Stimulated activated CD8-positive, alpha-beta memory T cell treated with anti-CD3 and anti-CD28 coated beads, Interleukin-4, amount 100 ng/mL, for 1 hour (primary cell): ENCODE data around the gene CHRM1.

Experiments used
- DNase-seq, 2 donors: peaks; one replicate each; pipeline ENCODE4 v3.0.0-alpha.2; 2020; ENCODE audit warnings: low read depth in 2 of 2, low spot score in 1 of 2

Gene CHRM1

DNA sequence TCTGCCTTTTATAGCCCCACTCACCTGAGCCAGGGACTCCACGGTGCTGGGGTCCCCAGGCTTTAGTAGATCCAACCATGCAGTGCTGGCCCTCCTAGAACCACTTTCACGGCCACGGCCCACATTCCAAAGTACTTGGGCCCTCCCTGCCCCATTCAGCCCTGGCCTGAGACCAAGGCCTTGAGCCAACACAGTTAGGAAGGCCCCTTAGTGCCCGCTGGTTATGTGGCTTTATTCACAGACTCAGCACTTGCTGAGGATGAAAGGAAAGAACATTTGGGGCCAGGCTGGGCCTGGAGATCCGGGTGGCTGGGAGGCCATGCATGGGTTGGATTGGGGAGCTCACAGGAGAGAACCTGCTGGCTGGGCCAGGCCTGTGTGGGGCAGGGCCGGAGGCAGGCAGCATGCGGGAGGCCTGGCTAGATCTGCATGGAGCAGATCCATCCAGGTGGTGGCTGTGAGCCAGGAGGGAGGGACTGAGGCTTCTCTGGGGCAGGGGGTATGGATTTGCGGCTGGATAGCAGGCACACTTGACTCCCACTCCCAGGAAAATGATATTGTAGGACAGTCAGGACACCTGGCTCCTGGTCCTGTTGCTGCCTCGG is 12.6 kb downstream of the CHRM1 start:
- DNase-seq = no peak

DNA sequence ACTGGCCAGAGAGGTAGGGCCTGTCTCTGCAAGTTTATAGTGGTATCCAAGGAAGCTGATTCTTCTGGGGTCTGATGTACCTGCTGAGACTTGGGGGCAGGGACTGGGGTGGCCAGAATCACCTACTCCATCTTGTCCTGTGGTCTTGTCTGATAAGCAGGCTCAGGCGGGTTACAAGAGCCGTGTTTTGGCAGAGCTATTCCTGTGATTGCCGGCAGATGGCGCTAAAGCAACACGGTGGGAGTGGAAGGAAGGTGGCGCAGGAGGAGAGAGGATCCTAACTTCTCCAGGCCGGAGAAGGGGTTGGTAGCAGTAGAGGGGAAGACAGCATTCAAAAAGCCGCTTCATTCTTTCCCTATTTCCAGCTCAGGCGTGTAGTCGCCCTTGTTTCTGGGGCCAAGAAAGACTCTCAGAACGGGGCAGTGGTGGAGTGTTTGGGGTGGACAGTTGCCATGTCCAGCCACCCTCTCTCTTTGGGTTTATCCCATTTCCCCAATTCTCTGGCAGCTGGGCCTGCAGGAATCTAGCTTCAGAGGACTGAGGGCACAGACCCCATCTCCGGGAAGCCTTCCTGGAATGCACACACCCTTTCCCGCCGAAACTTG is 15.1 kb downstream of the CHRM1 start:
- DNase-seq = peak; percentile 51 to 62

DNA sequence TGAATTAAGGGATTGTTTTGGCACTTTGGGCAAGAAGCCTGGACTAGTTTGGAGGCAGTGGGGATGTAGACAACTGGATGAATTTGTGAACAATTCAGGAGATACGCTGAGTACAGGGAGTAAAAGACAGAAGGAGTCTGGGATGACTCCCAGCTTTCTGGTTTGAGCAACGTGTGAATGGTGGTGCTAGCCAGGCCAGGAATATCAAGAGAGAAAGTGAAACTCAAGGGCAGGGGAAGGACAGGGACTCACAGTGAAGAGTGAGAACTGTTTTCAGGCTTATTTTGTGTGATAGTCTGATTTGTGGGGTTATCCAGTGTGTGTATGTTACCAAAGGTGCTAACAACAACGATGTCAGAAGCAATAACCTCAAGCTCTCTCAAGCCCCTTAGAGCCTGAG is 15.9 kb downstream of the CHRM1 start:
- DNase-seq = no peak

DNA sequence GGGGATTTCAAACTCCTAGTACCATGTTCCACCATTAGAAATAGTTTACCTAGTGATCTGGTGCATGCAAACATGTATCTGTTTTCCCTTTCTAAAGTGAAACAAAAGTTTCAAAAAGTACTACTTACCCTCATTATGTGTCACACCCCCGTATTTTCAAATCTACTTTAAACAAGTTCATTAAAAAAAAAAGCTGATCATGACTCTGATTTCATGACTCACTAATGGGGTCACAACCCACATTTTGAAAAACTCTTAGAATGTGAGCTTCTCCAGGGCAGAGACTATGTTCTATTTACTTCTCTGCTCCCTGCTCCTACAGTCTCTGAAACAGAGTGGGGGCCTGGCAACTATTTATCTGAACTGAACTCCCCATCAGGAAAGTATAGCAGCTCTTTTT is 18.2 kb downstream of the CHRM1 start:
- DNase-seq = no peak

DNA sequence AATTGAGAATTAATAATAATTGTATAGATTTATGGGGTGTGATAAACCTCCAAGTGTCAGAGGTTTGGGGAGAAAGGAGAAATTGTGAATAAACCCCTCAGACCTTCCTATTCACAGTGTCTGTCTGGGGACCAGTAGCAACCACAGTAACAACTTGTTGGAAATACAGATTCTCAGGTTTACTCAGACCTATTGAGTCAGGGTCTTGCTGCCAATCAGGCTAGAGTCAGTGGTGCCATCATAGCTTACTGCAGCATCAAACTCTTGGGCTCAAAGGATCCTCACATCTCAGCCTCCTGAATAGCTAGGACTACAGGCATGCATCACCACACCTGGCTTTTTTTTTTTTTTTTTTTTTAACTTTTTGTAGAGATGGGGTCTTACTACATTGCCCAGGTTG is 23.1 kb downstream of the CHRM1 start:
- no peak for DNase-seq

DNA sequence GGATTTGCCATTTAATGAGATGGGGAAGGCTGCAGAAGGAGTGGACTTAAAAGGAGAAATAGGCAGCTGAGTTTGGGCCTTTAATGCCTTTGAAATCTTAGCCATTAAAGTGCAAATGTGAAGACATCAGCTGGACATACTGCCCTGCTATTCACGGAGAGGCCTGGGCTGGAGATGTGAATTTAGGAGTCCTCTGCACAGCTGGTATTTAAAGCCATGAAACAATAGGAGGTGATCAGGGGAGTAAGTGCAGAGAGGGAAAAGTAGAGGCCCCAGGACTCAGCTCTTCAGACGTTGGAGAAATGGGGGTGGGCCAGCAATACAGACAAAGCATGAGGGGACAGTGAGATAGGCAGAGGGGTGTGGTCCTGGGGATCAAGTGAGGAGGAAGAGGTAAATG is 23.9 kb downstream of the CHRM1 start:
- no peak for DNase-seq

DNA sequence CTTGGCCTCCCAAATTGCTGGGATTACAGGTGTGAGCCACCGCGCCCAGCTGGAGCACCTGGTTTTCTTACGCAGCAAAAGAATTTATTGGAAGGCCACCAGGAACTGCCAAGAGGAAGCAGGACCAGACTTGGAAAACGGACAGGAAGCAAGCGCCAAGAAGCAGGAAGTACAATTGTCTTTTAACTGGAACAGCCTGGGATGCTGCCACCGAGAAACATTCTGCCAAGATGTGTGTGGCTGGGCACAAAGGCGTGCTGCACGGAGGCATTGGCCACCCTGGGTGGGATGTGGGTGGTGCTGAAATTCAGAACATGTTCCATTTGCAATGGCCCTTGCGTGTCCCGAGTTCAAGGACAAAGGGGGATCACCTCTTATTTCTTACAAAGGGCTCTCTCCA is 25.1 kb downstream of the CHRM1 start:
- no peak for DNase-seq

DNA sequence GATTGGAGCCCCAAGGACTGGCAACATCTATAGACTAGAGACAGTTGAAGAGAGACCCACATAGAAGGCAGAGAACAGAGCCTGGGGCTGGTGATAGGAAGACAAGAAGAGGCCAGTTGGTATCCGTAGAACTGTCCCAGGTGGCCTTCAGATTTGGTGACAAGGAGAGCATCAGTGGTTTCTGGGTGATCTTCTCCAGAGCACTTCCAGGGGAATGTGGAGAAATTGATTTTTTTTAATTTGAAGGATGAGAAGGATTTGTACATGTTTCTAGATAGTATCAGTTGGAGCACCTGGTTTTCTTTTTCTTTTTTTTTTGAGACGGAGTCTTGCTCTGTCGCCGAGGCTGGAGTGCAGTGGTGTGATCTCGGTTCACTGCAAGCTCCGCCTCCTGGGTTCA is 25.7 kb downstream of the CHRM1 start:
- no peak for DNase-seq

DNA sequence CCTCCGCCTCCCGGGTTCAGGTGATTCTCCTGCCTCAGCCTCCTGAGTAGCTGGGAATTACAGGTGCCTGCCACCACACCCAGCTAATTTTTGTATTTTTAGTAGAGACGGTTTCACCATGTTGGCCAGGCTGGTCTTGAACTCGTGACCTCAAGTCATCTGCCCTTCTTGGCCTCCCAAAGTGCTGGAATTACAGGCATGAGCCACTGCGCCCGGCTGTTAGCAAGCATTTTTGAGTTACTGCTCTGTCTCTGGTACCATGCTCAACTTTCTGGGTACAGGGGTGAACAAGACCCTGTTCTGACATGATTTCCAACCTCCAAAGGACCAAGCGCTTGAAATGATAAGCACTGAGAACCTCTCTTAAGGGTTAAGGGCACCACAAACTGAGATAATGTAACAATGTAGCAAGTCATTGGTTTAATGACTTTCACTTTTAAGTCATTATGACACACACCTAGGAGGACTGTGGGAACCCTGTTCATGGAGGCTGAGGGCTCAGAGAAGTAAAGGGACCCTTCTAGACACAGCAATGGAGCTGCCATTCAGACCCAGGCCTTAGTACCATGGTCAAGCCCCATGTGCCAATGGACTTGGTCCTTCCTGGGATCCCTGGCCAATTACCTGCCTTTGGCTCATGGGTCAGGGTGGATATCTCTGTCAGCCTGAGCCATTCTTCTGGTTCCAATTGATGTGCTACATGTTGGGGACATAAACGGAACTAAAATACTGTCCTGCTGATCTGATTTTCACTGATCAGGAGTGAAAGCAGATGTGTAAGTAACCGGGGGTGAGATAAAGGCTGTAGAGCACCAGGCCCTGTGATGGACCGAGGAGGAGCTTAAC is 28.9 kb downstream of the CHRM1 start:
- no peak for DNase-seq

DNA sequence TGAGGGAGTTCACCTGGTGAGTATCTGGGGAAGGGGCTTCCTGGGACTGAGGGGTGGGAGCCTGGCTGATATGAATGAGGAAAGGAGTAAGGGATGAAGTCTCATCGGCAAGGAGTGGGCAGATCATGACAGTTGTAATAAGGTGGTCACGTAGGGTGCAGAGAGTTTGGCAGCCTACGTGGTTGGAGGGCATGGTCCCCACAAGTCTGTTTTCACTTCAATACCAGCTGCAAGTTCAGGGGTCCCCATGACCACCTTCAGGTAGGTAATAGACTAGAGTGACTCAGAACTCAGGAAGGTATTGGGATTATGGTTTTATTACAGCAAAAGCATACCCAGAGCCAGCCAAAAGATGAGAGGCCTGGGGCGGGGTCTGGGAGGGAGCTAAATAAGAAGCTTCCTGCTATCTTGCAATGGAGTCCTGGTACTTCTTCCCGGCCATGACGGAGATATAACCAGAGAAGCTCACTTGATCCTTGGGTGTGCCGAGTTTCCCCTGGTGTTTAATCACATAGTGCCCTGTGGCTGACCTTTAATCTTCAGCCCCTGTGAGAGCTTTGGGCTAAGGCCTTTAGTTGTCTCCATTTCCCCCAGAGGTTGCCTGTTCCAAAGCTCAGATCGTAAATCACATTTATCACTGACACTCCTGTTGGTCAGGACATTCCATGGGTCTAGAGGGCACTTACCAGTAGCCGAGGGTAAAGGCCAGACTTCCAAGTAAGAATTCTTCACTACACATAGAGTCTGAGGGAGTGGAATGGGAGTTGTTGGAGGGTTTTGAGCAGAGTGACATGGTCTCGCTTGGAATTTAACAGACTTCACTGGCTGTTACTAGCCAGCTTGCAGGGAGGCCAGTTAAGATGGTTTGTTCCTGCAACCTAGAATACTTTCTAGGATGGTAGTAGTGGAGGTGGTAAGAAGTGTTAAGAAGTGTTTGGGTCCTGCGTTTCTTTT is 31.4 kb downstream of the CHRM1 start:
- DNase-seq = no peak

DNA sequence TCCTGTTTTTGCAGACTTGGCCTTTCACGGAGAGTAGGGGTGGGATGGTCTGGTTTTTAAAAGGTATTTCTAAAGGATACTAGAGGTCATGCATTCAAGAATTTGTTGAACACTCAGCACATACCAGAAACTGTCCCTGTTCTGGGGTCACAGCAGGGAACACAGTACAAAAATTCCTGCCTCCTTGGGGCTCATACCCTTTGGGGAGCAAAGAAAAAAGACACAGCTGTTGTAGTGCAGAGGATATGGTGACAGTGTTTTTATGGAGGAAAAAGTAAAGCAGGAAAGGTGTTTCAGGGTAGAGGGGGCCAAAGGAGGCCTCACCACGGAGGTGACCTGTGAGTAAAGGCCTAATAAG is 32.1 kb downstream of the CHRM1 start:
- no peak for DNase-seq

DNA sequence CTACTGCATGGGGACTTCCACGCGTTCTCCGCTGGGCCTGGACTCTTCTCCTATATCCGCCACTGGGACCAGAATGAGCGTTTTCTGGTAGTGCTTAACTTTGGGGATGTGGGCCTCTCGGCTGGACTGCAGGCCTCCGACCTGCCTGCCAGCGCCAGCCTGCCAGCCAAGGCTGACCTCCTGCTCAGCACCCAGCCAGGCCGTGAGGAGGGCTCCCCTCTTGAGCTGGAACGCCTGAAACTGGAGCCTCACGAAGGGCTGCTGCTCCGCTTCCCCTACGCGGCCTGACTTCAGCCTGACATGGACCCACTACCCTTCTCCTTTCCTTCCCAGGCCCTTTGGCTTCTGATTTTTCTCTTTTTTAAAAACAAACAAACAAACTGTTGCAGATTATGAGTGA is 32.8 kb downstream of the CHRM1 start:
- no peak for DNase-seq

DNA sequence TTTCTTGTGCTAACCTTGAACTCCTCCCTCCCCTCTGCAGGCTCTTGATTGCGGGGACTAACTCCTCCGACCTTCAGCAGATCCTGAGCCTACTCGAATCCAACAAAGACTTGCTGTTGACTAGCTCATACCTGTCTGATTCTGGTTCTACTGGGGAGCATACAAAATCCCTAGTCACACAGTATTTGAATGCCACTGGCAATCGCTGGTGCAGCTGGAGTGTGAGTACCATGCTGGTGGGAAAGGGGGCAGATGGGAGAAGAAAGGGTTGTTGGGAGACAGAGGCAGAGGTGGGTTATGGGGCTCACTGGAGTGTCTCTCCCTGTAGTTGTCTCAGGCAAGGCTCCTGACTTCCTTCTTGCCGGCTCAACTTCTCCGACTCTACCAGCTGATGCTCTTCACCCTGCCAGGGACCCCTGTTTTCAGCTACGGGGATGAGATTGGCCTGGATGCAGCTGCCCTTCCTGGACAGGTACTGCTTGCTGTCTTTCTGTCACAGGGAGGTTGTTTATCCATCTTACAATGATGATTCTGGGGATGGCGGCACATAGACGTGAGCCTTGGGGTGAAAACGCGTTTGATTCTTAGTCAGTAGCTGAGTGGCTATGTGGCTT is 35.9 kb downstream of the CHRM1 start:
- no peak for DNase-seq

DNA sequence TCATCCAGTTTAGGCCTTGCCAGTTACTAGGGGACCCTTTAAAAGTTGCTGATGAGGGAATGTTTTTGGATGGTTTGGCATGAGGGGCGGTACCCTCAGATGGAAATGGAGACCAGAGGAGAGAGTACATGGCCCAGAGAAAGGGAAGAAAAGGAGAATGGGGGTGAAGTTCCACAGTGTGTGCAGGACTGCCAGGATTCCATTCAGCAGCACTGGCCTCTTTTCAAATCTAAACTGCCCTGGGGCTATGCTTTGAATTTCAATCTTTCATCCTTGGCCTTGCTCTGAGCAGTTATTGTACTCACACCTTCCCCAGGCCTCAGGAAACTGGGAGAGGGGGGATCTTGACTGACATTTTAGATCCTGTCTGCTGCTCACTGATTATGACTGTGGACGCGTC is 37.5 kb downstream of the CHRM1 start:
- no peak for DNase-seq

DNA sequence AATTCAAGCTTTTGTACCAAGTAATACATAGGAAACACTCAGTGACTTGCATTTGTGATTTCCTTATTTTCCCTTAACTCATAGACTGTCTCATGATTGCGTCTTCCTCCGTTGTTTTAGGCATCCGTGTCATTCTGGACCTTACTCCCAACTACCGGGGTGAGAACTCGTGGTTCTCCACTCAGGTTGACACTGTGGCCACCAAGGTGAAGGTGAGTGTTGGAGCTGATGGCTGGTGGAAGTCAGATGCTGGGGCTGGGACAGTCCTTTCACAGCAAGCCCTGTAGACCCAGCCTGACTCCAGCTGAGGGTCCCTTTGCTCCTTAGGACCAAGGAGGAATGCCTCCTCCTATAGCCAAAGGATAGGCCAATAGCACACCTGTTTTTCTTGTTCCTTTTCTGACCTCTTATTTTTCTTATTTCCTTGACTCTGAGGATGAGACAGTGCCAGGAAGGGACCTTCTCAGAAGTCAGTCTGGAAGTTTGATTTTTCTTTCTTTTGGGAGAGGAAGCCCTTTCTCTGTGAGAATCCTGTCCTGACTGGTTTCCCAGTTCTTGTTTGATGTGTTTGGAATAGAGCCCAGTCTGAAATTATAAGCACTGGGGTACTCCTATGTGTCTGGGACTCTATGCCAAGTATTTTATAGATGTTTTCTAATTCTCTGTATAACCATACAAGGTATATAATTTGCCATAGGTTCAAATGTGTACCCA is 38.2 kb downstream of the CHRM1 start:
- DNase-seq = no peak

DNA sequence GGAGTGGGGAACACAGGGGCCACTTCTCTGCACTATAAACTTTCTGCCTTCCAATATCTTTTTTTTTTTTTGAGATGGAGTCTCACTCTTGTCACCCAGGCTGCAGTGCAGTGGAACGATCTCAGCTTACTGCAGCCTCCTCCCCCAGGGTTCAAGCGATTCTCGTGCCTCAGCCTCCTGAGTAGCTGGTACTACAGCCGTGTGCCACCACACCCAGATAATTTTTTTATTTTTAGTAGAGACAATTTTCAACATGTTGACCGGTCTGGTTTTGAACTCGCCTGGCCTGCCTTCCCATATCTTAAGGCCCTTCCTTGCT is 38.8 kb downstream of the CHRM1 start:
- DNase-seq = no peak

DNA sequence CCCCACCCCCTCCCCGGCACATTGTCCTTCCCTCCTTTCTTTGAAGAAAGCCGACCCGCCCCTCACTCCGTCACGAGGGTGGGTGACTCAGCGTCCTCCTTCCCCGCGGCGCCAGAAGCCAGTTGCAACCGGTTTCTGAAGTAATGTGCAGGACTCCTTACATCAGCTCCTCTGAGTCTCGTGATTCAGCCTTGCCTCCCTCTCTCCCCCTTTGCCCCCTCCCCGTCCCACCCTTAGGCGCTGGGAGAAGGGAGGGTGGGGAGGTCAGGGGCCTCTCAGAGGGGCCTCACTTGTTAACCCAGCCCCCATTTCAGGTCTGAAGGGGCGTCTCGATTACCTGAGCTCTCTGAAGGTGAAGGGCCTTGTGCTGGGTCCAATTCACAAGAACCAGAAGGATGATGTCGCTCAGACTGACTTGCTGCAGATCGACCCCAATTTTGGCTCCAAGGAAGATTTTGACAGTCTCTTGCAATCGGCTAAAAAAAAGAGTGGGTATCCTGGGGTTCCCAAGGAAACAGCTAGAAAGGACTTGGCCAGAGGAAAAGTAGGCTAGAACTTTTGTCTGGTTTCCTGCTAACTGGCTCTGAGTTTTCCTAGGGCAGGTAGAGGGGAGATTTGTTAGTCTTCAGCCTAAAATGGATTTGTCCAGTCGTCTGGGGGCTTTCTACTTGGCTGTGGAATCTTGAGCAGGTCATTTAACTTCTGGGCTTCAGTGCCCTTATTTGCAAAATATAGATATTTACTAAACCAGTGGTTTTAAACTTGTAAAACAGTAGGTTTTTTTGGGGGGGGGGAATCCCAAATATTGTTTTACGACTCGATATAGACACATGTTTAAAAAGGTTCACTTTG is 39.4 kb downstream of the CHRM1 start:
- DNase-seq = peak; percentile 88 to 92

DNA sequence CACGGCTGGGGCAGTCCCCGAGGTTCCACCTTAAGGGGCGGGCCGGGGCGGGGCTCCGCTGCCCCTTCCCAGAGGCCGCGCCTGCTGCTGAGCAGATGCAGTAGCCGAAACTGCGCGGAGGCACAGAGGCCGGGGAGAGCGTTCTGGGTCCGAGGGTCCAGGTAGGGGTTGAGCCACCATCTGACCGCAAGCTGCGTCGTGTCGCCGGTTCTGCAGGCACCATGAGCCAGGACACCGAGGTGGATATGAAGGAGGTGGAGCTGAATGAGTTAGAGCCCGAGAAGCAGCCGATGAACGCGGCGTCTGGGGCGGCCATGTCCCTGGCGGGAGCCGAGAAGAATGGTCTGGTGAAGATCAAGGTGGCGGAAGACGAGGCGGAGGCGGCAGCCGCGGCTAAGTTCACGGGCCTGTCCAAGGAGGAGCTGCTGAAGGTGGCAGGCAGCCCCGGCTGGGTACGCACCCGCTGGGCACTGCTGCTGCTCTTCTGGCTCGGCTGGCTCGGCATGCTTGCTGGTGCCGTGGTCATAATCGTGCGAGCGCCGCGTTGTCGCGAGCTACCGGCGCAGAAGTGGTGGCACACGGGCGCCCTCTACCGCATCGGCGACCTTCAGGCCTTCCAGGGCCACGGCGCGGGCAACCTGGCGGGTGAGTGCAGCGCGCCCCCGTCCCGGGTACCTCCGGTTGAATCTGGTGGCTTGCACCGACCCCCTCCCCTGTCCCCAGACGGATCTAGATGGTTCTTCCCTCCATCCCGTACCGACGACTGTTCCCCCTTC is 40.2 kb downstream of the CHRM1 start, which contains the start of gene SLC3A2:
SLC3A2 (plus strand) TSS at position 94 of the 776 bp plus-strand sequence; CDS start at position 222, 128 bp downstream.
- peak; percentile 59 to 67 for DNase-seq
